Measurements from ENCODE around the gene MAST3. TPM values are rescaled to one million over a fixed set of nuclear protein-coding genes. Genes with fewer than 3 reads are reported as not detected.
A peak's percentile ranks its signal among the peaks of the same experiment; 100 is the strongest.

Gene MAST3
- polyA plus RNA-seq, 3 donors = 6.8 to 34.0 (median 12.4) TPM

GRCh38 chr19:18191640-18192062 is 94.1 kb downstream of the MAST3 start:
- Mint-ChIP-seq H3K4me1 (peaks cover 28% of the 10 kb centered on the region), H3K9me3 (no peaks in the 10 kb centered on the region), H3K27me3 (ENCODE audit: low read depth in 3 of 3) (peaks cover 0 to 4% (median 0%) of the 10 kb centered on the region in 3 donors), H3K27ac (peak overlapping the region; percentile 92 to 96 (median 96)), H3K36me3 (peaks cover 28 to 35% of the 10 kb centered on the region in 2 donors), H3K4me3 (peak overlapping the region; percentile 80 to 93)
- Histone ChIP-seq H3K4me2 (replicated peaks; ENCODE audit: extremely low read depth, low read length, poor library complexity, severe bottlenecking) (peak overlapping the region; percentile 79), H3K4me3 (replicated peaks in 1 of 3; ENCODE audit: low read depth in 2 of 3, low read length in 3 of 3) (peak overlapping the region; percentile 49 to 77 (median 58)), H3K9ac (ENCODE audit: insufficient read depth, low read length, poor library complexity, severe bottlenecking) (no peak overlapping the region), H3K27me3 (ENCODE audit: control insufficient read depth in 2 of 2, insufficient read depth in 2 of 2, low read length in 2 of 2) (no peaks in the 10 kb centered on the region), H2AFZ (ENCODE audit: insufficient read depth, low read depth, low read length, poor library complexity, severe bottlenecking) (no peak overlapping the region), H3K9me3 (replicated peaks in 1 of 2; ENCODE audit: control insufficient read depth in 1 of 2, insufficient read depth in 1 of 2, low read length in 2 of 2) (no peaks in the 10 kb centered on the region), H3K79me2 (ENCODE audit: insufficient read depth, low read length) (peaks cover 13% of the 10 kb centered on the region), H3K4me1 (ENCODE audit: control insufficient read depth in 1 of 2, insufficient read depth in 2 of 2, low read length in 2 of 2) (peaks cover 29 to 37% of the 10 kb centered on the region in 2 donors), H3K27ac (ENCODE audit: low read depth in 1 of 2, low read length in 2 of 2) (peak overlapping the region; percentile 81 to 90), H3K36me3 (replicated peaks in 1 of 2; ENCODE audit: control insufficient read depth in 1 of 2, insufficient read depth in 2 of 2, low read length in 2 of 2) (peaks cover 8 to 24% of the 10 kb centered on the region in 2 donors), H4K20me1 (ENCODE audit: insufficient read depth, low read length) (peaks cover 10% of the 10 kb centered on the region)
- DNase-seq = no peak
- intact Hi-C loops (cut with micrococcal nuclease) = loop anchor here in 1 of 2 donors (5.0 kb wide), 2 partner anchors 39 to 131 kb away; partner anchors contain the start of genes LSM4 and PIK3R2
- WGBS (ENCODE audit: insufficient coverage) = 77% methylated on average over 5 of the region's 5 CpGs
- TF ChIP-seq CTCF (IDR thresholded peaks at IDR 0.05) = no peak

GRCh38 chr19:18192673-18193387 is 95.3 kb downstream of the MAST3 start, which contains the start of gene MPV17L2:
TSS of gene MPV17L2 (plus strand) at chr19:18193218. CDS start at chr19:18193282, 64 bp downstream.
- Histone ChIP-seq H3K4me2 (replicated peaks; ENCODE audit: extremely low read depth, low read length, poor library complexity, severe bottlenecking) (peak within 1 kb of the TSS; percentile 100), H3K9me3 (replicated peaks in 1 of 2; ENCODE audit: control insufficient read depth in 1 of 2, insufficient read depth in 1 of 2, low read length in 2 of 2) (no peaks in the 10 kb centered on the region), H4K20me1 (ENCODE audit: insufficient read depth, low read length) (peaks cover 10% of the 10 kb centered on the region), H3K9ac (ENCODE audit: insufficient read depth, low read length, poor library complexity, severe bottlenecking) (peak within 1 kb of the TSS; percentile 83), H3K27ac (ENCODE audit: low read depth in 1 of 2, low read length in 2 of 2) (peak within 1 kb of the TSS; percentile 81 to 90), H3K4me1 (ENCODE audit: control insufficient read depth in 1 of 2, insufficient read depth in 2 of 2, low read length in 2 of 2) (peaks cover 29 to 37% of the 10 kb centered on the region in 2 donors), H3K79me2 (ENCODE audit: insufficient read depth, low read length) (peaks cover 13% of the 10 kb centered on the region), H2AFZ (ENCODE audit: insufficient read depth, low read depth, low read length, poor library complexity, severe bottlenecking) (peak within 1 kb of the TSS; percentile 59), H3K36me3 (replicated peaks in 1 of 2; ENCODE audit: control insufficient read depth in 1 of 2, insufficient read depth in 2 of 2, low read length in 2 of 2) (peaks cover 11 to 20% of the 10 kb centered on the region in 2 donors), H3K4me3 (replicated peaks in 1 of 3; ENCODE audit: low read depth in 2 of 3, low read length in 3 of 3) (peak within 1 kb of the TSS; percentile 62 to 88 (median 64)), H3K27me3 (ENCODE audit: control insufficient read depth in 2 of 2, insufficient read depth in 2 of 2, low read length in 2 of 2) (no peaks in the 10 kb centered on the region)
- Mint-ChIP-seq H3K9me3 (no peaks in the 10 kb centered on the region), H3K27me3 (ENCODE audit: low read depth in 3 of 3) (peaks cover 0 to 4% (median 0%) of the 10 kb centered on the region in 3 donors), H3K4me3 (peak within 1 kb of the TSS; percentile 80 to 93), H3K4me1 (peaks cover 28% of the 10 kb centered on the region), H3K36me3 (peaks cover 21 to 35% of the 10 kb centered on the region in 2 donors), H3K27ac (peak within 1 kb of the TSS; percentile 92 to 96 (median 96))
- no peak for TF ChIP-seq CTCF (IDR thresholded peaks at IDR 0.05)
- intact Hi-C loops (cut with micrococcal nuclease) = loop anchor here in 1 of 2 donors (5.0 kb wide), 2 partner anchors 41 to 129 kb away; partner anchors contain the start of genes LSM4 and PIK3R2
- peak; percentile 99 to 100 (median 100) for DNase-seq
- under 1% methylated on average over 74 of the region's 74 CpGs for WGBS (ENCODE audit: insufficient coverage)

All from CD14-positive monocyte (primary cell).